RWPE2 (cell line): Measurements from ENCODE around the gene GPR68.
"Not testable (repeated sequence)": the region's sequence is repeated elsewhere in the genome, so short reads cannot be mapped to it uniquely, and the experiment has no call there.

Experiments
- ATAC-seq: fragments of 200-7000 bp; cut with Tn5 transposase; 3 replicates; pipeline ENCODE4 v1.9.1; 2021; ENCODE audit warnings: low read depth
- DNase-seq: peaks from one replicate; pipeline ENCODE4 v3.0.0-alpha.2; 2020; ENCODE audit warnings: low spot score
- H3K27ac ChIP-seq: fragments of 450-650 bp; 2 replicates; pipeline ENCODE4 v1.5.1; 2017; ENCODE audit warnings: mild to moderate bottlenecking; ENCODE audit not compliant: poor library complexity, severe bottlenecking
- H3K27me3 ChIP-seq: fragments of 250-450 bp; sonication (Bioruptor Pico); 2 replicates; pipeline ENCODE4 v1.5.1; 2021; ENCODE audit warnings: mild to moderate bottlenecking, moderate library complexity; ENCODE audit not compliant: insufficient read depth, poor library complexity, severe bottlenecking
- H3K36me3 ChIP-seq: fragments of 250-450 bp; sonication (Bioruptor Pico); 2 replicates; pipeline ENCODE4 v1.5.1; 2020; ENCODE audit warnings: low read depth, mild to moderate bottlenecking, moderate library complexity
- H3K4me1 ChIP-seq: fragments of 250-450 bp; sonication (Bioruptor Pico); 2 replicates; pipeline ENCODE4 v1.5.1; 2021; ENCODE audit warnings: mild to moderate bottlenecking, moderate library complexity; ENCODE audit not compliant: insufficient read depth, poor library complexity, severe bottlenecking
- H3K4me3 ChIP-seq: fragments of 250-450 bp; sonication (Bioruptor Pico); 2 replicates; pipeline ENCODE4 v1.5.1; 2021; ENCODE audit warnings: mild to moderate bottlenecking, moderate library complexity; ENCODE audit not compliant: severe bottlenecking
- H3K9me3 ChIP-seq: fragments of 250-450 bp; sonication (Bioruptor Pico); 2 replicates; pipeline ENCODE4 v1.5.1; 2021; ENCODE audit warnings: mild to moderate bottlenecking, moderate library complexity; ENCODE audit not compliant: severe bottlenecking
- CTCF ChIP-seq: fragments of 450-650 bp; IDR thresholded peaks from one replicate; pipeline ENCODE4 v1.5.1; 2017; ENCODE audit warnings: mild to moderate bottlenecking, moderate library complexity; ENCODE audit not compliant: poor library complexity, severe bottlenecking

Gene GPR68

GRCh38 chr14:91228112-91229004, 16.1 kb downstream of the GPR68 start:
- H3K4me3 ChIP-seq = no peak overlapping the region
- H3K9me3 ChIP-seq = no peaks in the 10 kb centered on the region
- no peak overlapping the region for H3K27ac ChIP-seq
- H3K27me3 ChIP-seq = no peaks in the 10 kb centered on the region
- no peak for DNase-seq
- no peak for TF ChIP-seq CTCF
- H3K4me1 ChIP-seq = peaks cover 9% of the 10 kb centered on the region
- peak; percentile 82 for ATAC-seq
- H3K36me3 ChIP-seq = no peaks in the 10 kb centered on the region

- no peaks in the 10 kb centered on the region for H3K27me3 ChIP-seq
- H3K4me3 ChIP-seq = no peak overlapping the region
- H3K36me3 ChIP-seq = no peaks in the 10 kb centered on the region
- no peak overlapping the region for H3K27ac ChIP-seq
- H3K4me1 ChIP-seq = peaks cover 9% of the 10 kb centered on the region
- ATAC-seq (no peak), DNase-seq (no peak)
- no peak for TF ChIP-seq CTCF
- no peaks in the 10 kb centered on the region for H3K9me3 ChIP-seq
Observed at GRCh38 chr14:91227183-91227628, 17.3 kb downstream of the GPR68 start.

DNA sequence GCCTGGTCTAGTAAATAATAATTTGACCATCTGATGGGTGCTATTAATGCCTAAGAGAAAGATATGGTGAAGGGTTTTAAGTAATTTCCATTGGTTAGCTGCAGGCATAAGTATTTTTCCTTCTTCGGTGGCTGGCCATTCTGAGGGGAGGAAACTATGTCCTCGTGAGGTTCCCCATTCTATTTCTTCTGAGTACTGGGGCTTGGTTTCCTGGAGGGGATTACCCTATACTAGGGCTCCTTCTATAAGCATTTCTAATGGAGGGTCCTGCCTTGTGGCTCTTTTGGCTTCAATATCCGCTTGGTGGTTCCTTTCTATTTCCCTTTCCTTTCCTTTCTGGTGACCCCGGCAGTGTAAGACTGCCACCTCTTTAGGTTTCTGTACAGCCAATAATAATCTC, 18.1 kb downstream of the GPR68 start:
- DNase-seq, ATAC-seq, H3K27ac ChIP-seq, H3K4me3 ChIP-seq, H3K36me3 ChIP-seq, H3K4me1 ChIP-seq, H3K27me3 ChIP-seq, H3K9me3 ChIP-seq: not testable (repeated sequence)

GRCh38 chr14:91225025-91225424, 19.5 kb downstream of the GPR68 start:
- no peak overlapping the region for H3K27ac ChIP-seq
- H3K9me3 ChIP-seq = no peaks in the 10 kb centered on the region
- ATAC-seq (no peak), DNase-seq (no peak)
- no peaks in the 10 kb centered on the region for H3K27me3 ChIP-seq
- H3K36me3 ChIP-seq = no peaks in the 10 kb centered on the region
- H3K4me3 ChIP-seq = no peak overlapping the region
- peaks cover 9% of the 10 kb centered on the region for H3K4me1 ChIP-seq
- TF ChIP-seq CTCF = no peak

- Histone ChIP-seq H3K4me1 (peaks cover 5% of the 10 kb centered on the region), H3K9me3 (no peaks in the 10 kb centered on the region), H3K27me3 (no peaks in the 10 kb centered on the region), H3K4me3 (no peak overlapping the region), H3K36me3 (no peaks in the 10 kb centered on the region), H3K27ac (no peak overlapping the region)
- ATAC-seq (no peak), DNase-seq (no peak)
- TF ChIP-seq CTCF = no peak
Observed at GRCh38 chr14:91223028-91223783, 21.3 kb downstream of the GPR68 start.
